Fibroblast of skin of left quadriceps (primary cell): ENCODE data around the gene DARS1.

Source experiments
- DNase-seq, 2 experiments: peaks; one replicate each; pipeline ENCODE4 v3.0.0-alpha.2; 2013; ENCODE audit warnings: low read depth in 2 of 2

DARS1 gene

GRCh38 chr2:136016427-136016826 lies 31.0 kb upstream of the DARS1 start:
- DNase-seq = no peak

DNA sequence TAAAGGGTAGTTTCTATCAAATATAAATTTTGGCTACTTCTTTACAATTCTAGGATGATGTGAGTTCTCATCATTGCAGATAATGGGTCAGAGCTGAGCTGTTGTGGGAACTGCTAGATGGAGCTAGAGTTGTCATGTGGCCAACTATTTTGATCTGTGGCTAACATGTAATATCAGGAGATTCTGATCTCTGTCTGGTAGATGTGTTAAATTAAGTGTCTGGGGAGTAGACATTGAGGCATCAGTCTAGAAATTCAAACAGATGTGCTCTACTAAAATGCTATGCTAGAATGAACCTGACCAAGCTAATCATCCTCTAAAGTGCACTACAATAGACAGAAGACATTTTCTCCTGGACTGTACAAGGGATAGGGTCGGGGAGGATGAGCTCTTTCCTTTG lies 30.3 kb upstream of the DARS1 start:
- no peak for DNase-seq

DNA sequence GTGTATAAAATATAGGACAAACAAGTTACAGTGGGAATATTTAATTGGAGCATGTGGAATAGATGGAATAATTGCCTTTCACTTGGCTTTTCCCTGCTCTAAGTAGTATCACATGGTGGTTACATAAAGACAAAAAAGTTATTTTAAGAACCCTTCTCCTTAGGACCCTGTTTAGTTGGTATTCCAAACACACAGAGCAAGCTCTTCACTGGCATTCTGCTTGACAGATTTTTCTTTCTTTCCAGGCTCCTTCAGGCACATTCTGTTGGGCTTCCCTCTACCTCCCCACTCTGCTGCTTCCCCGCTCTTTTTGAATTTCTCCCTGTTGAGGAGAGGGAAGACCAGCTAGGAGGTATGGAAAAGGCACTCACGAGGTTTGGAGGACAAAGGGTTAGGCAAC lies 29.0 kb upstream of the DARS1 start:
- DNase-seq = no peak

DNA sequence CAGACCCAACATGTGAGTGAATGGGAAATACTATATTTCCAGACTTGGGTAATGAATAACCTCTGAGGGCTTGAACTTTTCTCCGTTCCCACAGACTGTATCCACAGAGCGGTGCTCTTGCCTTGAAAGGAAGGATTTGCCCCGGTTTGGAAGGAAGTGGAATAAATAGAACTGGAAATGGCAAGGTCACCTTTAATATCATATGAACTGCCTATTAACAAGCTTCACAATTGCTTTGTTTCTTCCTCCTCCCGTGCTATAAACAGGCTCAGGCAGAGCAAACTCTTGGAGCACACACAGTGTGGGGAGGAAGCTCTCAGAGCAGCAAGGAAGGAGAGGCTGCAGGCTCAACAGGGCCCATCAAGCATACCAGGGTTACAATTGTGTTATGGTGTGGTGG lies 28.5 kb upstream of the DARS1 start:
- DNase-seq = no peak

DNA sequence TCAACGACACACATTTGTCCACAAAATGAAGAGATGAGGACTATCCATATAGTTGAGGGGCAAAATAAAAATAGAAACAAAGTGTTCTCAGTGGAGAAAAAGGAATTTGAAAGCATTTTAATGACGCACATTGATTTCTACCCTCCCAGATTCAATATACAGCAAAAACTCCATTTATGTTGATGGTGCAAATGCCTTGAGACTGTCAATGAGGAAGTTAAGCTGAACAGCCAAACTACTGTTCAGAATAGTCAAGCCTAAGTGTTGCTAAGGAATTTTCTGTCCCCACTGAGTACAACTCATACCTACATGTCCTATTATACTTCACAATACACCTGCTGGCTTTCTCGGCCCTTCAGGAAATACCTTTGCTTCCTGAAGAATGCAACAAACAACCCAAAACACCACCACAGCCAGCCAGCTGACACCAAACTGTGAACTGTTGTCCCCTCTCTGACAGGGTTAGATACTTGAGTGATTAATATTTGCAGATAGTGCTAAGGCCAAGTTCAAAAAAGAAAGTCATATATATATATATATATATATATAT lies 27.8 kb upstream of the DARS1 start:
- DNase-seq = no peak

DNA sequence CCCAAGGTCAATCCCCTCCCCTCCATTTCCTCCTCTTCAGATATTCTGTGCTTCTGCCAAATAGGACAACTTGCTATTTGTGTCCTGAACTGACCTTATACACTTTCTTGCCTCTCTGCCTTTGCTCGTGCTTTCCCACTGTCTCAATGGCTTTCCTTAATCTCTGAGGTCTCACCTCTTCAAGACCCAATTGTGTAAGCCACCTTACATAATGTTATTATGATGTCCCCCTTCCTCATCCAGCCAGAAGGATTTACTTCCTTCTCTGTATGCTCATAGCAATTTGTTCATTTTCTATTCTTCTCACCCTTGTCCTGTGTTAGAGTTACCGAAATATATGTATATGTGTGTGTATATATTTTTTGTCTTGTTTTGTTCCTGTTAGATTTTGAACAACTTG lies 26.9 kb upstream of the DARS1 start:
- no peak for DNase-seq

DNA sequence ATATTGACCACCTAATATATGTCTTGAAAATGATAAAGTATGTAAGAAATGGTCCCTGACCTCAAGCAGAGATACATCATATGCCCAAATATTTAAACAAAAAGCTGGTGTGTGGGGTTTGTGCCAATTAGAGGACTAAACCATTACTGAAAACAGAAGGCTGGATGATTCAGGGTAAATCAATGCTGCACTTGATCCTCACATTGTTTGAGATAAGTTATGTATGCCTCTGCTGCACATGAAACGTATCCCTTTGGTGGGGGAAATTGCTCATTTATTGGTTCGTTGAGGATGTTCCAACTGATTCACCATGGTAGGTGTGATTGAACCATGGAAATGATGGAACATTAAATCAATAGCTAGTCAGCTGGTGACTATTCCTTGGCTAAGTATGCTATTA lies 24.7 kb upstream of the DARS1 start:
- DNase-seq = peak; percentile 34 to 36

DNA sequence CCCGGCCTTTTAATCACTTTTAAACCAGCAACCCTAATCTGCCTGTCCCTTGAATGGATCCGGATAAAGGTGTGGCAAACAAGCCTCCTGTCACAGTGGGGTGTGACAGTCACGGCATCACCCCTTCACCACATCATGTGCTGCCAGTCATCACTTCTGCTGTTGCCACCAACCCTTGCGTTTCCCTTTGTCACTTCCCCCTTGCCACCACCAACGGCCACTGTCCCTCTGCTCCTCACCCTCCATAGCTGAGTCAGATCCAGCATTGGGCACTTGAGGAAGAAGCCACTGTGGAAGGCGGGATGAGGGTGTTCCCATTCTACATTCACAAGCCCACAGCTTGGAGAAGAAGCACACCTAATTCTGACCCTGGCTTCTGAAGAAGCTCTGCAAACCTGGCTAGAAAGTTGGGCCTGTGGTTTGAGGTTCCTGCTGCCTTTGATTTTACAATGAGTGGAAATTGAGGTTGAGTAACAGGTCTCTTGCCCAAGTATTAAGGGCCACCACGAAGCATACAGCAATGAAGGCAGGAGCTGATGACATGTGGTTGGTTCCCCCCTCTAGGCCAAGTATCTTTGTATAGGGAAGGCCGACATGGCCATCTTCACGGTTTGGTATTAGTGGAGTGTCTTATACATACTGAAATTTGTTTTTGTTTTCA lies 22.9 kb upstream of the DARS1 start:
- DNase-seq = no peak

DNA sequence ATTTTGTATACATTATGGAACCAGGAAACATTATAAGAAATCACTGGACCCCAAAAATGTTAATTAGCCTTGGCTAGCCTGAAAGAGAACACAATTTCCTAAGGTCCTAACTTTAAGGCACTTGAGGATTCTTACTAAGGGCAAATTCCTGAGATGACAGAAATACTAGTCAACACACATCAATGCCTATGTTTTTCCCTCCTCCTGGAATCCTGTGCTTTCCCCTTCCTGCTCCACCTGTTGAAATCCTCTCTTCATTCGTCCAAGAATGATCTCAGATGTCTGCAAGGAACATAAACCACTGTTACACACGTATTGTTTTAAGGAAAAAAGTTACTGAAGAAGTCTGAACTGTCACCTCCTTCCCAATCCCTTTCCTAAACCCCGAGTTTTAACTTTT lies 21.2 kb upstream of the DARS1 start:
- no peak for DNase-seq

- DNase-seq = no peak
These were observed 20.2 kb upstream of the DARS1 start for GRCh38 chr2:136005462-136006196.

GRCh38 chr2:136004965-136005364 lies 19.5 kb upstream of the DARS1 start:
- DNase-seq = no peak

- no peak for DNase-seq
These were observed 15.7 kb upstream of the DARS1 start for GRCh38 chr2:136001131-136001530.

GRCh38 chr2:136000502-136000901 lies 15.1 kb upstream of the DARS1 start:
- no peak for DNase-seq

GRCh38 chr2:135999899-136000298 lies 14.5 kb upstream of the DARS1 start:
- no peak for DNase-seq

DNA sequence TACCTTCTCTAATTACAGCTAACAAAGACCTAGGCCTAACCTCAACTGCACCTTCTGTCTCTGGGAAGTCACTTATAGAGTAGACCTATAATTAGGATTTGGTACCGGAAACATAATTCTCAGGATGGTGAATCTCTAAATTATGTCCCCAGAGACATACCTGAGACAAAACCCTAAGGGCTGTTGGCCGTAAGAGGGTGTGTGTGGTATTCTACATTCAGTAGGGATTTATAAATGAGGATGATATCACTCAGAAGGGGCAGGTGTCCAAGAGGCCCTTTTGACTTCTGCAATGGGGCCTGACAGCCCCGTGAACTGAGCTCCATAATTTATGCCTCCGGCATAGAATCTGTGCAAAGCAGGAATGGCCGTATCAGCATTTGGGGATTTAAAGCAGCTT lies 13.5 kb upstream of the DARS1 start:
- DNase-seq = no peak

- no peak for DNase-seq
These were observed 12.0 kb upstream of the DARS1 start for GRCh38 chr2:135997380-135997779.

DNA sequence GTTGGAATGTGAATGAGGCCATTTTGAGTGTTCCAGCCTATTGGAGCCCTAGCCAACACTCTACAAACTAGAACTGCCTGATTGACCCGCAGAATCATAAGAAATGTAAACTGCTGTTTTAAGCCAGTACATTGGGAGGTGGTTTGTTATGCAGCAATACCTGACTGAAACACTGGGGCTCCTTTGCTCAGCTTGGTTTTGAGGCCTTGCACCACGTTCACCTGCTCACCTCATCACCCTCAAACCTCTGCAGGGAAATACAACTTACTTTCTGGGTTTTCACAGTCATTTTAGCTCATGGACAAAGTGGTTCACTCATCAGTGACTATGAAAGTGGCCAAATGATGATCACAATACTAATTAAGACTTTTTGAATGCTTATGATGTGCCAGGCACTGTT lies 10.9 kb upstream of the DARS1 start:
- no peak for DNase-seq

DNA sequence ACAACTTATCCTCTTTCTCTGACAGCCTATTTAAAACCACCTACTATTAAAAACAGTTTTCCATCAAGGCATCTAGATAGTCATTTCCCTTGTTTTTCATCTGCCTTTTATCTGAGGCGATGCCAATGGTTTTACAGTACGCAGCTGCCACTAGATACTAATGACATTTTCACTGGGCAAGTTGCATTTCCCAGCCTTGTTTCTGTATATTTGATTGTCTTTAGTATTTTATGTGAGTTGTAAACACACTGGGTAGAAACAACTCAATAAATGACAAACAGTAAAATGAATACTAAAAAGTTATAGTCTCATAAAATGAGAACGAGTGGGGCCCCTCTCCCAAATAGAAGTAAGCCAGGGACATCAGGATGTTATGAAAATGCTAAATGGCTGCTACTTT lies 8.9 kb upstream of the DARS1 start:
- DNase-seq = no peak

GRCh38 chr2:135993421-135993820 lies 8.0 kb upstream of the DARS1 start:
- DNase-seq = no peak

- no peak for DNase-seq
These were observed 6.4 kb upstream of the DARS1 start for GRCh38 chr2:135991861-135992260.

DNA sequence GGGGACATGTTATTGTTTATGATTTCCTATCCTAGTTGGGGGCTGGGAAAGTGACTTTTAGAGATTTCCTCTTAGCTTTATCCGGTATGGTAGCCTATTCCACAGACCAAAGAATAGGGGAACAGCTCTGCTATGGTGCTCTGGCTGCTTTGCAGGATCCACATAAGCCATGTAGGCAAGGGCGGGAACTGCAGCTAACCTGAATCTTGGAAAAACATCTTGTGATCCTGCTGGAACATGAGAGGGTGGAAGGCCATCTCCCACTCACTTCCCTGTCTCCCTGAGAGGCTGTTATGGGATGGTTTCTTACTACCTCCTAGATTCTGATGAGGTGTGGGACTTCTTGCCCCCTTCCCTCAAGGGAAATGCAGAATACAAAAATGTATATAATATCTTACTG lies 2.0 kb upstream of the DARS1 start:
- DNase-seq = no peak

GRCh38 chr2:135986507-135986906 lies 1.1 kb upstream of the DARS1 start:
- DNase-seq = no peak

GRCh38 chr2:135985826-135986393 lies 484 bp upstream of the DARS1 start:
- DNase-seq = no peak
